A549 (cell line): ENCODE results near the gene CTSH. TPM values are rescaled to one million over a fixed set of nuclear protein-coding genes. Genes with fewer than 3 reads are reported as not detected.

Experiments
- ATAC-seq, 2 experiments: fragments of 200-7000 bp in 1 of 2; fragments of >200 bp in 1 of 2; cut with Nextera tagmentation in 1 of 2; cut with Tn5 transposase in 1 of 2; 3 replicates each; pipeline versions ENCODE4 v1.8.0 to v1.9.1; 2018 to 2020; ENCODE audit warnings: mild to moderate bottlenecking in 1 of 2, moderate library complexity in 1 of 2
- CTCF ChIA-PET: fragments of 300-600 bp; sonication (Branson Sonifier 250); formaldehyde crosslinking; extraction: SDS; loops from one replicate; lab custom pipeline; 2021; ENCODE audit warnings: antibody characterized with exemption, inconsistent platforms; lab: Yijun Ruan, JAX
- POLR2A ChIA-PET: fragments of 350-600 bp; formaldehyde crosslinking; extraction: SDS; loops from one replicate; lab custom pipeline; 2021; ENCODE audit warnings: antibody characterized with exemption, inconsistent platforms; lab: Yijun Ruan, JAX
- DNase-seq, 2 experiments: peaks; one replicate each; pipeline versions ENCODE4 v3.0.0 to v3.0.0-alpha.2; 2011 to 2016; ENCODE audit warnings: low read depth in 1 of 2, low spot score in 1 of 2
- FAIRE-seq: peaks from 2 replicates; lab custom pipeline; 2011; peaks lifted over from hg19 to GRCh38; lab: Jason Lieb, UNC
- H3K27ac ChIP-seq, 2 experiments: fragments of >200 bp; sonication (Bioruptor Twin); formaldehyde crosslinking; 3 replicates each; pipeline ENCODE4 v1.5.1; 2016 to 2017
- H3K4me1 ChIP-seq: fragments of >200 bp; sonication (Bioruptor Twin); formaldehyde crosslinking; 3 replicates; pipeline ENCODE4 v1.6.1; 2016
- H3K4me2 ChIP-seq: fragments of >200 bp; sonication (Bioruptor Twin); formaldehyde crosslinking; 3 replicates; pipeline ENCODE4 v1.6.1; 2016
- H3K4me3 ChIP-seq: fragments of >200 bp; sonication (Bioruptor Twin); formaldehyde crosslinking; 3 replicates; pipeline ENCODE4 v1.5.1; 2016
- H3K9me3 ChIP-seq: fragments of >200 bp; sonication (Bioruptor Twin); formaldehyde crosslinking; 3 replicates; pipeline ENCODE4 v1.6.1; 2016
- CBX8 ChIP-seq: fragments of 200-600 bp; sonication (generic); IDR thresholded peaks from 2 replicates; pipeline ENCODE4 v1.6.1; 2016
- E2F6 ChIP-seq: IDR thresholded peaks from 2 replicates; pipeline ENCODE4 v1.6.1; 2012; ENCODE audit warnings: low read depth, borderline replicate concordance
- EHF ChIP-seq: fragments of 250-450 bp; sonication (Bioruptor Pico); IDR thresholded peaks from 2 replicates; pipeline ENCODE4 v1.5.0; 2020; ENCODE audit warnings: mild to moderate bottlenecking
- EHMT2 ChIP-seq: fragments of 200-600 bp; sonication (generic); IDR thresholded peaks from 2 replicates; pipeline ENCODE4 v1.6.1; 2016; ENCODE audit warnings: antibody characterized with exemption, low read depth, mild to moderate bottlenecking, moderate library complexity
- ELK1 ChIP-seq: fragments of 150-350 bp; IDR thresholded peaks from 2 replicates; pipeline ENCODE4 v1.6.1; 2014; ENCODE audit warnings: low read depth, mild to moderate bottlenecking, low read length
- EP300 ChIP-seq, 2 experiments: fragments of >200 bp; sonication (Bioruptor Twin); formaldehyde crosslinking; IDR thresholded peaks; 2 replicates in 1 of 2; 3 replicates in 1 of 2; pipeline ENCODE4 v1.6.1; 2016 to 2017
- FOSL2 ChIP-seq, 2 experiments: fragments of 450-650 bp in 1 of 2; fragments of >200 bp in 1 of 2; sonication (Bioruptor Twin) in 1 of 2; formaldehyde crosslinking; IDR thresholded peaks; 2 replicates each; pipeline versions ENCODE4 v1.5.0 to v1.6.1; 2016 to 2020; ENCODE audit warnings: mild to moderate bottlenecking in 1 of 2, moderate library complexity in 1 of 2
- HDAC2 ChIP-seq: fragments of 200-600 bp; sonication (generic); IDR thresholded peaks from 2 replicates; pipeline ENCODE4 v1.6.1; 2016
- HES2 ChIP-seq: fragments of >200 bp; sonication (Bioruptor Twin); formaldehyde crosslinking; IDR thresholded peaks from 2 replicates; pipeline ENCODE4 v1.6.1; 2016
- HEYL ChIP-seq: fragments of 250-450 bp; sonication (Bioruptor Pico); IDR thresholded peaks from 2 replicates; pipeline ENCODE4 v1.8.0; 2021; ENCODE audit warnings: mild to moderate bottlenecking, moderate library complexity
- HMGXB4 ChIP-seq: fragments of 250-450 bp; sonication (Bioruptor Pico); IDR thresholded peaks from 2 replicates; pipeline ENCODE4 v1.5.0; 2021; ENCODE audit warnings: mild to moderate bottlenecking, moderate library complexity, borderline replicate concordance
- HOXA7 ChIP-seq: fragments of 250-450 bp; sonication (Bioruptor Pico); IDR thresholded peaks from 2 replicates; pipeline ENCODE4 v1.5.0; 2020; ENCODE audit warnings: mild to moderate bottlenecking, moderate library complexity
- HOXB13 ChIP-seq: fragments of 250-450 bp; sonication (Bioruptor Pico); IDR thresholded peaks from 2 replicates; pipeline ENCODE4 v1.5.0; 2020; ENCODE audit warnings: low read depth, mild to moderate bottlenecking, moderate library complexity
- JUN ChIP-seq, 2 experiments: fragments of >200 bp; sonication (Bioruptor Twin); formaldehyde crosslinking; IDR thresholded peaks; 2 replicates in 1 of 2; 3 replicates in 1 of 2; pipeline ENCODE4 v1.6.1; 2016 to 2017
- MAFK ChIP-seq: fragments of 450-650 bp; IDR thresholded peaks from 2 replicates; pipeline ENCODE4 v1.6.1; 2014; ENCODE audit not compliant: partially characterized antibody
- MAZ ChIP-seq: fragments of 150-350 bp; IDR thresholded peaks from 2 replicates; pipeline ENCODE4 v1.6.1; 2014; ENCODE audit warnings: antibody characterized with exemption, low read depth, low read length, borderline replicate concordance
- NFE2L2 ChIP-seq: fragments of 150-350 bp; conservative IDR thresholded peaks from 2 replicates; pipeline ENCODE4 v1.6.1; 2014; ENCODE audit warnings: low read length
- NPAS2 ChIP-seq: fragments of 250-450 bp; sonication (Bioruptor Pico); IDR thresholded peaks from 2 replicates; pipeline ENCODE4 v1.8.0; 2022; ENCODE audit warnings: mild to moderate bottlenecking, moderate library complexity, borderline replicate concordance
- PHF8 ChIP-seq: fragments of 200-600 bp; sonication (generic); IDR thresholded peaks from 2 replicates; pipeline ENCODE4 v1.6.1; 2016; ENCODE audit warnings: low read depth, mild to moderate bottlenecking, antibody characterized with exemption, moderate library complexity, borderline replicate concordance
- POLR2A ChIP-seq: IDR thresholded peaks from 2 replicates; pipeline ENCODE4 v1.6.1; 2012; ENCODE audit warnings: mild to moderate bottlenecking, low read length
- RFX5 ChIP-seq: fragments of 450-650 bp; IDR thresholded peaks from 2 replicates; pipeline ENCODE4 v1.7.1; 2014; ENCODE audit warnings: antibody characterized with exemption, mild to moderate bottlenecking, moderate library complexity
- TFCP2L1 ChIP-seq: fragments of 250-450 bp; sonication (Bioruptor Pico); IDR thresholded peaks from 2 replicates; pipeline ENCODE4 v1.5.0; 2021; ENCODE audit warnings: mild to moderate bottlenecking
- USF2 ChIP-seq: fragments of 450-650 bp; IDR thresholded peaks from 2 replicates; pipeline ENCODE4 v1.6.1; 2014; ENCODE audit warnings: antibody characterized with exemption
- WGBS: methylation state at CpG from one replicate; pipeline ENCODE4 v1.1.6; 2017; ENCODE audit errors: missing lambda C conversion rate; 5-methylcytosine and 5-hydroxymethylcytosine counted together
- polyA plus RNA-seq, 4 experiments: library from polyadenylated mRNA; depleted of rRNA in 3 of 4; stranded (reverse); fragments of >200 nt; fragmentation: RNase III in 1 of 4; extraction: RNeasy Plus Mini Kit Qiagen cat#74134 plus additional on column Dnase treatment in 1 of 4; gene quantifications; 2 replicates in 3 of 4; 3 replicates in 1 of 4; pipeline ENCODE4 v1.2.3, GENCODE V29; 2011 to 2017

The CTSH gene
- polyA plus RNA-seq, 2 of the 4 experiments (the other 2 are of a cell fraction): 25.2 to 33.3 TPM

- TF ChIP-seq NPAS2 (CRISPR knock-in tag) (no peak), USF2 (no peak), RFX5 (no peak), CBX8 (no peak), HDAC2 (no peak), JUN (IDR thresholded peaks at IDR 0.05) (no peak), MAZ (no peak)
- Histone ChIP-seq H3K4me2 (no peak overlapping the region), H3K4me1 (peaks cover 2% of the 10 kb centered on the region; the same call in 1 of the 3 replicates), H3K4me3 (no peak overlapping the region), H3K27ac (no peak overlapping the region), H3K9me3 (no peaks in the 10 kb centered on the region)
- CTCF ChIA-PET: interaction anchor here (0.7 to 7.9 kb wide), 8 partner anchors 11 to 260 kb away, joined by 3 to 58 read pairs (median 10); no protein-coding TSS in a partner anchor
- FAIRE-seq: no peak
- no peak for DNase-seq
- POLR2A ChIA-PET: no interaction called here
- WGBS: 96% methylated on average over 9 of the region's 10 CpGs
- ATAC-seq: no peak
Measured at GRCh38 chr15:78925076-78925624, 19.7 kb downstream of the CTSH start.

GRCh38 chr15:78923480-78924360 is 21.1 kb downstream of the CTSH start:
- ATAC-seq (no peak), DNase-seq (no peak), FAIRE-seq (no peak)
- POLR2A ChIA-PET: interaction anchor here (0.6 kb wide), 1 partner anchor 27 kb away, joined by 3 read pairs; no protein-coding TSS in a partner anchor
- H3K27ac ChIP-seq: no peak overlapping the region
- H3K4me1 ChIP-seq: no peaks in the 10 kb centered on the region
- WGBS: 94% methylated on average over 13 of the region's 18 CpGs
- H3K4me2 ChIP-seq: no peak overlapping the region
- CTCF ChIA-PET: interaction anchor here (0.6 to 7.9 kb wide), 10 partner anchors 9 to 285 kb away, joined by 3 to 58 read pairs (median 5); no protein-coding TSS in a partner anchor
- H3K9me3 ChIP-seq: no peaks in the 10 kb centered on the region
- TF ChIP-seq PHF8: no peak
- no peak for TF ChIP-seq TFCP2L1 (CRISPR knock-in tag)
- no peak overlapping the region for H3K4me3 ChIP-seq

GRCh38 chr15:78923015-78923414 is 21.8 kb downstream of the CTSH start:
- 90% methylated on average over 7 of the region's 7 CpGs for WGBS

More at GRCh38 chr15:78923015-78923414, 21.8 kb downstream of the CTSH start:
- CTCF ChIA-PET: interaction anchor here (0.6 to 5.3 kb wide), 6 partner anchors 9 to 353 kb away, joined by 3 to 26 read pairs (median 10); no protein-coding TSS in a partner anchor
- no peak overlapping the region for H3K27ac ChIP-seq
- no peaks in the 10 kb centered on the region for H3K9me3 ChIP-seq
- TF ChIP-seq EHMT2 (no peak), PHF8 (no peak), FOSL2 (IDR thresholded peaks at IDR 0.05) (no peak), FOSL2 (CRISPR knock-in tag; IDR thresholded peaks at IDR 0.05) (no peak), MAZ (no peak), JUN (IDR thresholded peaks at IDR 0.05) (no peak), HEYL (CRISPR knock-in tag) (no peak), MAFK (no peak), HMGXB4 (CRISPR knock-in tag) (no peak), ELK1 (no peak), HES2 (no peak), HOXA7 (CRISPR knock-in tag) (no peak), EP300 (IDR thresholded peaks at IDR 0.05) (no peak), CBX8 (no peak), EHF (CRISPR knock-in tag) (no peak), E2F6 (no peak), HOXB13 (CRISPR knock-in tag) (no peak), NFE2L2 (no peak), POLR2A (no peak)
- TF ChIP-seq, all 56 proteins: peak for 0
- ATAC-seq (no peak), DNase-seq (no peak), FAIRE-seq (no peak)
- Histone ChIP-seq H3K4me2 (no peak overlapping the region), H3K4me1 (no peaks in the 10 kb centered on the region), H3K4me3 (no peak overlapping the region)
- POLR2A ChIA-PET: no interaction called here
